ENCODE data around the gene CCL8. TPM values are rescaled to one million over a fixed set of nuclear protein-coding genes. Genes with fewer than 3 reads are reported as not detected.

CCL8 gene
- not detected in 2 replicates for total RNA-seq

DNA sequence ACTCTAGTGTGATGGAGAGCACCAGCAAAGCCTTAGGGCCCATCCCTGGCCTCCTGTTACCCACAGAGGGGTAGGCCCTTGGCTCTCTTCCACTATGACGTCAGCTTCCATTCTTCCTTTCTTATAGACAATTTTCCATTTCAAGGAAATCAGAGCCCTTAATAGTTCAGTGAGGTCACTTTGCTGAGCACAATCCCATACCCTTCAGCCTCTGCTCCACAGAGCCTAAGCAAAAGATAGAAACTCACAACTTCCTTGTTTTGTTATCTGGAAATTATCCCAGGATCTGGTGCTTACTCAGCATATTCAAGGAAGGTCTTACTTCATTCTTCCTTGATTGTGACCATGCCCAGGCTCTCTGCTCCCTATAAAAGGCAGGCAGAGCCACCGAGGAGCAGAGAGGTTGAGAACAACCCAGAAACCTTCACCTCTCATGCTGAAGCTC lies at the start of gene CCL8:
CCL8 (plus strand) TSS at position 397 of the 445 bp plus-strand sequence. CDS start 67 bp downstream, outside the sequence.
- H3K4me3 Mint-ChIP-seq (ENCODE audit: low read depth): no peak within 1 kb of the TSS
- H3K9me3 Mint-ChIP-seq: no peaks in the 10 kb centered on the region
- peaks cover 24% of the 10 kb centered on the region for H3K27me3 Mint-ChIP-seq (ENCODE audit: low read depth)
- H3K27ac Mint-ChIP-seq: no peak within 1 kb of the TSS
- DNase-seq (ENCODE audit: low spot score): no peak
- no peaks in the 10 kb centered on the region for H3K4me1 Mint-ChIP-seq (ENCODE audit: low read depth)
- no peaks in the 10 kb centered on the region for H3K36me3 Mint-ChIP-seq (ENCODE audit: low read depth)
- intact Hi-C loops (cut with micrococcal nuclease): no loop called here

DNA sequence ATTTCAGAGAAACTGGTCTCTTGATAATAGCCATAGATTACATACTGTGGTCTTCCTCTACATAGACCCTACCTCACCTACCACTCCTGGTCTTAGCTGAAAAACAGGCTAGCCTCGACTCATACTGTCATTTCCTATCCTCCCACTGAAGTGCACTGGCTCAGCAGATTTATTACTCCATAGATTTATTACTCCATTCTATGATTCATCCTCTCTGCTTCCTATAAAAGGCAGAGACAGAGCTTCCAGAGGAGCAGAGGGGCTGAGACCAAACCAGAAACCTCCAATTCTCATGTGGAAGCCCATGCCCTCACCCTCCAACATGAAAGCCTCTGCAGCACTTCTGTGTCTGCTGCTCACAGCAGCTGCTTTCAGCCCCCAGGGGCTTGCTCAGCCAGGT lies 49.3 kb upstream of the CCL8 start, which contains the start of gene CCL7:
CCL7 (plus strand) TSS at position 253 of the 400 bp plus-strand sequence; CDS start at position 323, 70 bp downstream.
- Mint-ChIP-seq H3K36me3 (ENCODE audit: low read depth) (no peaks in the 10 kb centered on the region), H3K27ac (no peak within 1 kb of the TSS), H3K9me3 (no peaks in the 10 kb centered on the region), H3K27me3 (ENCODE audit: low read depth) (peaks cover 48% of the 10 kb centered on the region), H3K4me3 (ENCODE audit: low read depth) (no peak within 1 kb of the TSS), H3K4me1 (ENCODE audit: low read depth) (no peaks in the 10 kb centered on the region)
- intact Hi-C loops (cut with micrococcal nuclease): no loop called here
- DNase-seq (ENCODE audit: low spot score): no peak

DNA sequence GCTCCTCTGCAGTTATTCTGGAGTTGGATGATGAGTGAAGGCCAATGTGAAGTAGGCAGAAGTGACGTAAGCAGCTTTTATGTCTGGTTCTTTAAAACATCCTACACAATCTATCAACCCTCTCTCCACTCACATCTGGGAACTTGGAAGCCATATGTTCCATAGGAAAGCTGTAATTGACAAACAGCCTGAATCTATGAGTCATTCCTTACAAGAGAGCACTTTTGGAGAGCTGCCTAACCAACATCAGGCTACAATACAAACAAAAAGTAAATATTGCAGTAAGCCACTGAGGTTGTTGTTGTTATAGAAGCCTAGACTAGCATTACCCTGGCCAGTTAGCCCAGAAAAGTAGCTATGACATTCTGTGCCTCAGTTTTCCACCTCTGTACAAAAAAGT lies 43.4 kb upstream of the CCL8 start:
- Mint-ChIP-seq H3K27me3 (ENCODE audit: low read depth) (peaks cover 46% of the 10 kb centered on the region), H3K27ac (no peak overlapping the region), H3K4me1 (ENCODE audit: low read depth) (no peaks in the 10 kb centered on the region), H3K4me3 (ENCODE audit: low read depth) (no peak overlapping the region), H3K9me3 (no peaks in the 10 kb centered on the region), H3K36me3 (ENCODE audit: low read depth) (no peaks in the 10 kb centered on the region)
- no peak for DNase-seq (ENCODE audit: low spot score)
- intact Hi-C loops (cut with micrococcal nuclease): no loop called here

DNA sequence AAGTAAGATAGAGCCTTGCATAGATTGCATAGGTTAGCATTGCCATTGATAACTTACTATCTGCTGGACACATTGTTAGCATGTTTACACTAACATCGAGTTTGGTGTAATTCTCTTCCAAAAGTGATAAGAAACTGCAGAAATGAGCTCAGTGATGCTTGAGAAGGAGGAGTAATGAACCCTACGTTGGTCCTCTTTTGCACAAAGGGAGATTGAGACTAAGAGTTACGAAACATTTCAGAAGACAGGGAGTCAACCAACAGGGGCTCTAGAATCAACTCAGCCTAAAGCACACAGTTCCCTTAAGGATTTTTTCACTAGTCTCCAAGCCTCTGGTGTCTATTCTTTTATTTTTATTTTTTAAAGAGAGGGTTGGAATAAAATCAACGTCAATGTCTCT lies 42.4 kb upstream of the CCL8 start:
- Mint-ChIP-seq H3K4me3 (ENCODE audit: low read depth) (no peak overlapping the region), H3K9me3 (no peaks in the 10 kb centered on the region), H3K4me1 (ENCODE audit: low read depth) (no peaks in the 10 kb centered on the region), H3K27me3 (ENCODE audit: low read depth) (peaks cover 48% of the 10 kb centered on the region), H3K36me3 (ENCODE audit: low read depth) (no peaks in the 10 kb centered on the region), H3K27ac (no peak overlapping the region)
- intact Hi-C loops (cut with micrococcal nuclease): no loop called here
- no peak for DNase-seq (ENCODE audit: low spot score)

DNA sequence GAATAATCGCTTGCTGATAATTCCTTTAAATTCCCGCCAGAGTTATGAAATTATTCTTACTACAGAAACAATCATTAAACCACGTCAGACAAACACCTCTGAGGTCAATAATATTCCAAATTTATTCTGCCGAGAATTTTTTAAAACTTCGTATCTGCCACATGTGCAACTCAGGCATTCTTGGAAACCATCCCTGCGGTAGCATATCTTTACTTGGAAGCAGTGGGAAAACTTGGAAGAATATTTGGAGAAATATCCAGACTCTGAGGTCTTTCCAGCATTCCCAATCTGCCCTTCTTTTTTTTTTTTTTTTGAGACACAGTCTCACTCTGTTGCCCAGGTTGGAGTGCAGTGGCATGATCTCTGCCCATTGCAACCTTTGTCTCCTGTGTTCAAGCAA lies 35.7 kb upstream of the CCL8 start:
- Mint-ChIP-seq H3K9me3 (no peaks in the 10 kb centered on the region), H3K36me3 (ENCODE audit: low read depth) (no peaks in the 10 kb centered on the region), H3K4me1 (ENCODE audit: low read depth) (no peaks in the 10 kb centered on the region), H3K27me3 (ENCODE audit: low read depth) (peaks cover 35% of the 10 kb centered on the region), H3K4me3 (ENCODE audit: low read depth) (no peak overlapping the region), H3K27ac (no peak overlapping the region)
- no peak for DNase-seq (ENCODE audit: low spot score)
- intact Hi-C loops (cut with micrococcal nuclease): no loop called here

DNA sequence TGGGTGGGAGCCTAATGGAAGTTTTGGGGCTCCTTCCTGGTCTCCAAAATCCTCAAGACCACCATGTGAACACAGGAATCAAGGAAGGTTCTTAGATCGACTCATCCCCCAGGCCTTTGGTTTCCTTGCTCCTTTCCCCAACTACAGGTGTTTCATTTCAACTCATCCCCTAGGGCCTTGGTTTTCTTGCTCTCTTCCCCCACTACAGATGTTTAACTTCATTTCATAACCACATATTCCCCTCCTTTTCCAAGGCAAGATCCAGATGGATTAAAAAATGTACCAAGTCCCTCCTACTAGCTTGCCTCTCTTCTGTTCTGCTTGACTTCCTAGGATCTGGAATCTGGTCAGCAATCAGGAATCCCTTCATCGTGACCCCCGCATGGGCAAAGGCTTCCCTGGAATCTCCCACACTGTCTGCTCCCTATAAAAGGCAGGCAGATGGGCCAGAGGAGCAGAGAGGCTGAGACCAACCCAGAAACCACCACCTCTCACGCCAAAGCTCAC lies 33.9 kb upstream of the CCL8 start, which contains the start of gene CCL11:
CCL11 (plus strand) TSS at position 457 of the 507 bp plus-strand sequence. CDS start 67 bp downstream, outside the sequence.
- H3K4me1 Mint-ChIP-seq (ENCODE audit: low read depth): no peaks in the 10 kb centered on the region
- no peaks in the 10 kb centered on the region for H3K9me3 Mint-ChIP-seq
- no peaks in the 10 kb centered on the region for H3K36me3 Mint-ChIP-seq (ENCODE audit: low read depth)
- no peak within 1 kb of the TSS for H3K27ac Mint-ChIP-seq
- DNase-seq (ENCODE audit: low spot score): no peak
- intact Hi-C loops (cut with micrococcal nuclease): no loop called here
- H3K27me3 Mint-ChIP-seq (ENCODE audit: low read depth): peaks cover 26% of the 10 kb centered on the region
- H3K4me3 Mint-ChIP-seq (ENCODE audit: low read depth): no peak within 1 kb of the TSS

DNA sequence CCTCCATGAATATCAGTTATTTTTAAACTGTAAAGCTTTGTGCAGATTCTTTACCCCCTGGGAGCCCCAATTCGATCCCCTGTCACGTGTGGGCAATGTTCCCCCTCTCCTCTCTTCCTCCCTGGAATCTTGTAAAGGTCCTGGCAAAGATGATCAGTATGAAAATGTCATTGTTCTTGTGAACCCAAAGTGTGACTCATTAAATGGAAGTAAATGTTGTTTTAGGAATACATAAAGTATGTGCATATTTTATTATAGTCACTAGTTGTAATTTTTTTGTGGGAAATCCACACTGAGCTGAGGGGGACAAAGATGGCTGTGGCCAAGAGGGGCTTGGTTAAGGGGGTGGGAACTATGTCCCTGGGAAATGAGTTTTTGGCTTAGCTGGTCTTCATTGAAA lies 31.4 kb upstream of the CCL8 start:
- H3K27ac Mint-ChIP-seq: no peak overlapping the region
- no peaks in the 10 kb centered on the region for H3K4me1 Mint-ChIP-seq (ENCODE audit: low read depth)
- DNase-seq (ENCODE audit: low spot score): no peak
- intact Hi-C loops (cut with micrococcal nuclease): no loop called here
- no peaks in the 10 kb centered on the region for H3K9me3 Mint-ChIP-seq
- H3K36me3 Mint-ChIP-seq (ENCODE audit: low read depth): no peaks in the 10 kb centered on the region
- no peak overlapping the region for H3K4me3 Mint-ChIP-seq (ENCODE audit: low read depth)
- H3K27me3 Mint-ChIP-seq (ENCODE audit: low read depth): peaks cover 19% of the 10 kb centered on the region

DNA sequence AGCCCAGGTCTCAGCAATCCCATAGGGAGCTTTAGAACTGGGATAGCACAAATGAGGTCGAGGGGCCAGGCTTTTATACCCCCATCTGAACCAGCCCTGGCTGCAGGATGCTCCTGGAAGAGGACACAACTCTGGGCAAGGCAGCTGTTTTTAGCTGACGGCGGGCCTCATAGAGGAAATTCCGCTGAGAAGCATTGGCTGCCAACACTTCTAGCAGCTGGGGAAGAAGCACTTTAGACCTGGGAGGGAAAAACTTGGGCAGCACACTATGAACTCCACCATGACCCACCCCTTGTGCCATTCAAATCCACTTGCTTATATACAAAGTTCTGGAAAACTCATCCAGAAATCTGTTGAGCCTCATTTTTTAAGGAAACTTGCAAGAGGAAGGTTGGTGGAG lies 28.6 kb upstream of the CCL8 start:
- Mint-ChIP-seq H3K27ac (no peak overlapping the region), H3K4me1 (ENCODE audit: low read depth) (no peaks in the 10 kb centered on the region), H3K9me3 (no peaks in the 10 kb centered on the region), H3K36me3 (ENCODE audit: low read depth) (no peaks in the 10 kb centered on the region), H3K4me3 (ENCODE audit: low read depth) (no peak overlapping the region), H3K27me3 (ENCODE audit: low read depth) (peaks cover 19% of the 10 kb centered on the region)
- intact Hi-C loops (cut with micrococcal nuclease): no loop called here
- no peak for DNase-seq (ENCODE audit: low spot score)

DNA sequence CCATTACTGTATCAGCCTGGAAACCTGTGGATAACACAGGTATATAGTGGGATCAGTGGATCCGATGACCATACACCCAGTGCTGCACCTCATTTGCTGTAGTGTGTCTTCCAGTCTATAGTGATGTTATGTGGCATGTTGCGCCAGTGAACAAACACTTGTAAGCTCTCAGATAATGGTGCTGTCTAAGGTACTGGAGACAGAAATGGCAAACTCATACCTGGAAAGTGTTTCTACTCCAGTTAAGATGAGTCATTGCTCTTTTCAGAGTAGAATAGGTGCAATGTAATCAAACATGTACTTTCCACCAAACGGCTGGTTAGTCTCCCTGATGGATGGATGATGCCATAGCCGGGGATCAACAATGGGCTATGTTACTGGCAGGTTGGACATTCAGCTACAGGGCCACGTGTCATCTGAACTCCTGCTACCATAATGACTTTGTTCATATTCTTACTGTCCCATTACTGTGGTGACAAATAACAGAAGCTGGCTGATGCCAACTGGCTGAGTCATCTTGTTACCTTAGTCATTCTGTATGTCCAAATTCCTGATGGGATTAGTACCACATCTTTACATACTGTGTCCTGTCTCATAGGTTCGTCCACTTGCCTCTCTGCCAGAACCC lies 27.4 kb upstream of the CCL8 start:
- intact Hi-C loops (cut with micrococcal nuclease): no loop called here
- Mint-ChIP-seq H3K27ac (no peak overlapping the region), H3K27me3 (ENCODE audit: low read depth) (peaks cover 18% of the 10 kb centered on the region), H3K4me1 (ENCODE audit: low read depth) (no peaks in the 10 kb centered on the region), H3K36me3 (ENCODE audit: low read depth) (no peaks in the 10 kb centered on the region), H3K4me3 (ENCODE audit: low read depth) (no peak overlapping the region), H3K9me3 (no peaks in the 10 kb centered on the region)
- no peak for DNase-seq (ENCODE audit: low spot score)

DNA sequence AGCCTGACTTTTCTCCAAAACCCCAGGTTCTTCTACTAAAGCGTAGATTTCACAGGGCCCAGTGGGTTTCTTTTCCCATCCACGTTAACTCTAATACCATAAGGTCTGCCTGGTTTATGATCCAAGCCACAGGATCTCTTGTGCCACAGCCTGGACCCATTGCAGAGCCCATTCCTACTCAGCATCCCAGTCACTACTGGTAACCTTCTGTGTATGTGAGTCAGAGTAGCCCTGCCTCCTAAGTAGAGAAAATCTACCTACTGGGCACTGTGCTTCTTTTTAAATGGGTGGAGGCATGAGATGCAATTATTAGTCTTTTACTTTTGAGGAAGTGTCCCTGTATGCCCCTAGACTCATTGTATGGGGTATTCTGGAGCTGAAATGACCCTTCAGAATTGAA lies 20.2 kb upstream of the CCL8 start:
- DNase-seq (ENCODE audit: low spot score): no peak
- H3K4me1 Mint-ChIP-seq (ENCODE audit: low read depth): peaks cover 10% of the 10 kb centered on the region
- no peak overlapping the region for H3K4me3 Mint-ChIP-seq (ENCODE audit: low read depth)
- peaks cover 10% of the 10 kb centered on the region for H3K27me3 Mint-ChIP-seq (ENCODE audit: low read depth)
- H3K36me3 Mint-ChIP-seq (ENCODE audit: low read depth): no peaks in the 10 kb centered on the region
- intact Hi-C loops (cut with micrococcal nuclease): no loop called here
- H3K27ac Mint-ChIP-seq: no peak overlapping the region
- no peaks in the 10 kb centered on the region for H3K9me3 Mint-ChIP-seq

DNA sequence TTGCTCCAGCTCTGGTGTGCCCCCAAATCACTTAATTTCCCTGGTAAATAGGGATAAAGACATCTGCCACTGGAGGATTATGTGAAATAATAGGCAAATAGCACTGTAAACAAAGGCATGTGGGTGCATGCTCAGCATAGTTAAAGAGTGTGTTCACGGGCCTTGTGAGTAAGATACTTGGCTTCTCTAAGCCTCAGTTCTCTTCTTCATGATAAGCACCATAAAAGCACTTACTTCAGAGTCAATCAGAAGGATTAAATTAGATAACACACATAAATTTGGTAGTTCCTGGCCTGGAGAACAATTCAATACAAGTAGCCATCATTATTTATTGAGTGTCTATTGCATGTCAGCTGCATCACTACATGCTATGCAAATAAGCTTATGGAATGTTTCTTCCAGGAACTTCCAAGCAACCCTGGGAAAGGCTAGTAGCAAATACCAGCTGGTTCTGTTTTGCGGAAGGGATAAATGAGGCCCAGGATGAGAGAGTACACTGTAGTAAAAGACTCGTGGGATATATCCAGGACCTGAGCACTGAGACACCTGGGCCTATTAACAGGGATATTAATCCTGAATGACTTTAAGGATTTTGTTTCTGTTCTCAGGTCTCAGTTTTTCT lies 19.2 kb upstream of the CCL8 start:
- Mint-ChIP-seq H3K4me3 (ENCODE audit: low read depth) (no peak overlapping the region), H3K9me3 (no peaks in the 10 kb centered on the region), H3K36me3 (ENCODE audit: low read depth) (no peaks in the 10 kb centered on the region), H3K4me1 (ENCODE audit: low read depth) (peaks cover 10% of the 10 kb centered on the region), H3K27me3 (ENCODE audit: low read depth) (peaks cover 15% of the 10 kb centered on the region), H3K27ac (no peak overlapping the region)
- no peak for DNase-seq (ENCODE audit: low spot score)
- intact Hi-C loops (cut with micrococcal nuclease): no loop called here

DNA sequence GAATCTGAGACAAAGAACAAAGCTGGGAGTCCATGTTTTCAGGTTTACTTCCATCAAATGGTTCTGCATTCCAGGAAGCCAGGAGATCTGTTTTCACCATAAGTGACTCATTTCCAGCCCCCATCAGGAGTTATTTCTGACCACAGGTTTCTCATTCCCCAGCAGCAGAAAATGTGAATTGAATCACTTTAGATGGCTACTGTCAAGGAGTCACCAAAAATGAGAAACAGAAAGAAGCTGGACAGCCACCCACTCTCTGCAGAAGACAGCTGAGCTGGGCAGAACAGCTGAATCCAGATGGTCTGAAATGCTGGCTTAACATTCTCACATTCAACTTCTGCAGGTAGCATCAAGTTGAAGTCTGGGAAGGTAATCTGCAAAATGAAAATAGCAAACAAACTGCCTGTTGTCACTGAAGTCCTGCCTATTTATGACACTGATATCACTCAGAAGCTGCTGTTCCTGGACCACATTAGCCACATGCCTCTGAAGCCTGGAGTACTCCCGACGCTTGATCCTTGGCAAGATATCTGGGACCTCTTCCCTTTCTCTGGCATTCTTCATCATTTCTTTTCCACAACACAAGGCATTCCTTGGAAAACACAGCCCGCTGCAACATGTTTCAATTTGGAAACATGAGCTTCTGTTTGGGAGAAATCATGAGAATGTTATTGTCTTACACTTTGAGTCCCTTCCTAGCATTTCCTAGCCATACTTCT lies 18.4 kb upstream of the CCL8 start:
- intact Hi-C loops (cut with micrococcal nuclease): no loop called here
- Mint-ChIP-seq H3K4me3 (ENCODE audit: low read depth) (no peak overlapping the region), H3K27me3 (ENCODE audit: low read depth) (peaks cover 15% of the 10 kb centered on the region), H3K9me3 (no peaks in the 10 kb centered on the region), H3K36me3 (ENCODE audit: low read depth) (no peaks in the 10 kb centered on the region), H3K27ac (no peak overlapping the region), H3K4me1 (ENCODE audit: low read depth) (peaks cover 10% of the 10 kb centered on the region)
- no peak for DNase-seq (ENCODE audit: low spot score)

DNA sequence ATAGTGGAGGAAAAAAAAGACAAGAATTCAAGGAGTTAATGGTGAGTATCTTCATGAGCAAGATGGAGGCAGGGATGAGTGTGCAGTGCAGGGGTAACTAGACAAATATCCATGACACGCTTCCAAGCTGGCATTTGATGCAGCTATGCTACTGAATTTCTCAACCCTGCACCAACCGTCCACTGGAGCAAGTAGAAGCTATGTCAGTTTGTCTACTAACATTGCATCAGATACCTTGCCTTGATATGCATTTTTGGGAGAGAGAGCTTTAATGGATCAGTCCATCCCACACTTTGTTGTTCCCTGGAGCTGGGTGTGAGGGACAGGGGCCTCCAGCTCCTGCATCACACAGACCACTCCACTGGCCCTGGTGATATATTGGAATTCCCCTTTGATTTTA lies 17.2 kb upstream of the CCL8 start:
- intact Hi-C loops (cut with micrococcal nuclease): no loop called here
- Mint-ChIP-seq H3K9me3 (no peaks in the 10 kb centered on the region), H3K27me3 (ENCODE audit: low read depth) (peaks cover 15% of the 10 kb centered on the region), H3K4me3 (ENCODE audit: low read depth) (no peak overlapping the region), H3K27ac (no peak overlapping the region), H3K4me1 (ENCODE audit: low read depth) (peaks cover 13% of the 10 kb centered on the region), H3K36me3 (ENCODE audit: low read depth) (no peaks in the 10 kb centered on the region)
- no peak for DNase-seq (ENCODE audit: low spot score)

Measured in activated T-helper 2 cell treated with anti-CD3 and anti-CD28 coated beads, Interferon-gamma antibody, Interleukin-2, Interleukin-4, amounts not matched to agents 10 μg/mL and 5 μg/mL and 100 μg/mL, durations not matched to agents 14 hours and 24 hours and 36 hours (primary cell).